GM19238 (cell line): ENCODE results near the gene SYNE1.

Experiments used
- DNase-seq: peaks from one replicate; pipeline ENCODE4 v3.0.0; 2011; ENCODE audit warnings: low spot score; ENCODE audit not compliant: insufficient read length

SYNE1 gene

DNA sequence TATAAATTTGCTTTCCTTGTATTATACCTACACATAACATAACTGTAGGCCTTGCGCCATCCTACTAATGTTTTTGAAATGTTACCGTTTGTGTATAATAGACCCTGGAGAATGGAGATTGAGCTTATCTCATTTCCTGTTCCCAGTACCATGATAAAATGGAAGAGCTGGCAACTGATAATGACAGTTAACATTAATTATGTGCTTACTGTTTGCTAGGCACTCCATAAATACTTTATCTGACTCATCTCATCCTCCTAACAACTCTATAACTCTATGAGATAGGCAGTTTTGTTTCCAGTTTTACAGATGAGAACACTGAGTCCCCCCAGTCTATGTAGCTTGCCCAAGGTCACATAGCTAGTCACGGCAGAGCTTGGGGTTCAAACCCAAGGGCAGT, 396.7 kb downstream of the SYNE1 start:
- no peak for DNase-seq

- no peak for DNase-seq
Observed at GRCh38 chr6:152236370-152237097, 400.6 kb downstream of the SYNE1 start.

- DNase-seq, result no peak
Observed at GRCh38 chr6:152233547-152234320, 403.4 kb downstream of the SYNE1 start.

GRCh38 chr6:152232501-152233151, 404.5 kb downstream of the SYNE1 start:
- no peak for DNase-seq

DNA sequence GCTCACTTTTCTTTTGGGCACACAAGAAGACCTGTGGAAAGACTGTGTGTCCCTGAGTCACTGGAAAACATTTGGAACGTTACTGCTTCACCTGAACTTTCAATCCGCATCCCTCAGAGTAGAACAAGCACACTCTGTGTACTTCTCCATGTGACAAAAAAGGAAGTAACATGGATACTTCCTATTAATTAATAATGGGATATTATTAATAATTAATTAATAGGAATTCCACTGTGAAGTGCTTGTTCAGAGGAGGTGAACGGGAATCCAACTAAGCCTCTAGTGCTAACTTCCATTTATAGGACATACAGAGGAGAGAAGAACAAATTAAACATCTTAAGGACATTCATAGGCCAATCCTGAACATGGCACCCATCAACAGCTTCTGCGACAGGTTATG, 407.8 kb downstream of the SYNE1 start:
- no peak for DNase-seq

GRCh38 chr6:152226119-152226518, 411.0 kb downstream of the SYNE1 start:
- no peak for DNase-seq

- DNase-seq, result no peak
Observed at GRCh38 chr6:152225241-152225934, 411.8 kb downstream of the SYNE1 start.

GRCh38 chr6:152223636-152224035, 413.5 kb downstream of the SYNE1 start:
- no peak for DNase-seq

GRCh38 chr6:152221806-152222628, 415.1 kb downstream of the SYNE1 start:
- no peak for DNase-seq

DNA sequence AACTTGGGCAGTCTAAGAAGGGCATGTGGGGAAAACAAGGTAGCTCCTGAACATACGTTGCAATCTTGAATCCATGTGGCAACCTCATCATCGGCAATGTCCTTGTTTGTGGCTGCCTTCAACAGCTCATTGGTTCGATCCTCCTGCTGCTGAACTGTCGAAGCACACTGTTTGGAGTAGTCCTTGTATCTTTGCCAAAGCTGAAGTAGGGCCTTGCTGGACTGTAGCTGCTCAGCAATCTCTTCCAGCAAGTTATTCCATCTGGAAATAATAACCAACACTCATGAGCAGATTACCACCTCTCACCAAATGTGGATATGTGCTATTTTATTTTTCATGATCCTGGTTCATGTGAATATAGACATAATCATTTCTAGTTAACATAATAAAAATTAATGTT, 416.4 kb downstream of the SYNE1 start:
- no peak for DNase-seq

GRCh38 chr6:152218887-152219286, 418.3 kb downstream of the SYNE1 start:
- DNase-seq, result no peak

- no peak for DNase-seq
Observed at GRCh38 chr6:152212437-152212836, 424.7 kb downstream of the SYNE1 start.

DNA sequence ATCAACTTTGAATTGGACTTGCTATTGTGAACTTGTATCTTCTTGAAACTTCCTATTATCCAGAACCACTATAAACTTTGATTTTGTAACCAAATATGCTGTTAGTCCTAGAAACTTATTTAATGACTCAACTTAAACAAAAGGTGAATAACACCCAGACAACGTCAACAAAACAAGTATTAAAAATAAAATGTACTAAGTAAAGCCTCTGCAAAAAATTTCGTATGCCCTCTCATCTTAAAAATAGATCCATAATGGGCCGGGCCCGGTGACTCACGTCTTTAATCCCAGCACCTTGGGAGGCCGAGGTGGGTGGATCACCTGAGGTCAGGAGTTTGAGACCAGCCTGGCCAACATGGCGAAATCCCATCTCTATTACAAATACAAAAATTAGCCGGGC, 428.0 kb downstream of the SYNE1 start:
- no peak for DNase-seq

DNA sequence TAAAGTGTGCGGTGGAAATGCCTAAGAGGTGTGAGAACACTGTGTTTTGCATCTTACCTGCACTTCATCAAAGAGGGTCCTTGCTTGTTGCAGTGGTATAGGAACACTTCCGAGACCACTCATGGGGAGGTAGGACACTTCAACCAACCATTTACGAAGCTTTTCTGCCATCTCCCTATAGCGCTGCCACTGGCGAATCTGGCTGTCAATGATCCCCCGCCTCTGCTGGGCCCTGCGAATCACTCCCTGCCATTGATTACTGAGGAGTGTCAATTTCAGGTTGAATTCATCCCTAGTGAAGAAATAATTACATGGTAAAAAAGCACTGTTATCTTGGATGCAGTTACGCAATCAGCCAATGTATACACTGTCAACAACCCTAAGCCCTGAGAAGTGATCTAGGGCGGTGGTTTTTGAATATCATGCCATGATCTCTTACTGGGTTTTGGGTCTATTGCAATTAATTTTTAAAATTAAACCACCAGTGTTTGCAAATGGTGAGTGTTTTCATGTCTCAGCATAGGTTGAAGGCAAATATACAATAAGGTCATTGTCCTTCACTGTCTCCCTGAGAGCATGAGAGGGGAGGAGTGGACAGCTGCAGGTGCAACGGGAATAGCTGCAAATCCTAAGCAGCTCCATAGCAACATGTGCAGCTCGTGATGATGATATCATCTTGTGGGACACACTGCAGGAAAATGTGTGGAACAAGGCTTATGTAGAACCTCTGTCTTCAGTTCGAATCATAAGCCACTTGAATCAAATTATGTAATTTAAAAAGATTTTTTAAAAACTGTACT, 429.0 kb downstream of the SYNE1 start:
- no peak for DNase-seq

DNA sequence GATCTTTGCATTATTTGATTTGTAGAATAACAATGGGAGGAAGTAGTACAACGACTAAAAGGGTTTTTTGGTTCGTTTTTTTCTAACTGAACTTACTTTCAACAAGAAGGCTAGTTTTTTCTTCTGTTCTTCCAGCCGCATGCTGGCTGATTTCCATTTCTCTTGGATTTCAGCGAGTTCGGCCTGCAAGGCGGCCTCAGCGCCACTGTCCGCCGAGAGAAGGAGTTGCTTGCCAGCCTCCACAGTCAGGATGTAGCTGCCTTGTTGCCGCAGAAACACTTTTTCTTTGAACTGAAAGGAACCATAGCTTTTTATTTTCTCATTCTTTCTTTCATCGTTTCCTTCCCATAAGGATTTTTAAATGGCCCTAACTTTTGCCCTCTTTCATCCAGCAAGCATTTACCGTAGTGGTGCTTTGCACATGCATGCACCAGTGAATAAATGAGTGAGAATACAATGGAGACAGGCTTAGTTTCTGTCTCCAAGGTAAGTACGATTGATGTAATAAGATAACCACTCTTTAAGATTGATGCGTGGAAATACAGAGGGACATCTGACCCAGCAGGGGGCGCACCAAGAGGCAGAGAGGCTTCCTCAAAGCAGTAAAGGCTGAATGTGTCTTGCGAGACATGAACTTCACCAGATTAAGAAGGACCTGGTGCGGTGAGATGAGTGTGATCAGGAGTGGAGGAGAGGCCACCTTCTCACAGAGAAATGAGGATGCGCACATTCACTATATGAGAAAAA, 430.9 kb downstream of the SYNE1 start:
- no peak for DNase-seq

DNA sequence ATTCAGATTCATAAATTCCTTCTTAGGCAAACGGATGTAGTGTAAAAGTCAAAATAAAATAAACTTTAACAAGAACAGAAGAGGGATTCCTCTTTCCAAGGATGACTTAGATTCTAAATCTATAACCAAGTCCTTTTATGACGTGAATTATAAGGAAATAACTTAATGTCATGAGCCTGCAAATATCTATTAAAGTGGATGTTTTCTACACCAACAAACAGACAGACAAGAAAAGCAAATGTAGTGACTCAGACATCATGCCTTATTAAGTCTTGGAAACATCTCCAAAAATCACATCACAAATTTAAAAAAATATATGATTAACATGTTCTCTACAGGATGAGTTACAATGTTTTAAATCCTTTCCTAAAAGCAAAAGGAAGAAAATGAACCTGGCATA, 432.6 kb downstream of the SYNE1 start:
- no peak for DNase-seq

- DNase-seq, result no peak
Observed at GRCh38 chr6:152201120-152201519, 436.0 kb downstream of the SYNE1 start.

GRCh38 chr6:152195896-152196295, 441.3 kb downstream of the SYNE1 start:
- DNase-seq, result no peak

DNA sequence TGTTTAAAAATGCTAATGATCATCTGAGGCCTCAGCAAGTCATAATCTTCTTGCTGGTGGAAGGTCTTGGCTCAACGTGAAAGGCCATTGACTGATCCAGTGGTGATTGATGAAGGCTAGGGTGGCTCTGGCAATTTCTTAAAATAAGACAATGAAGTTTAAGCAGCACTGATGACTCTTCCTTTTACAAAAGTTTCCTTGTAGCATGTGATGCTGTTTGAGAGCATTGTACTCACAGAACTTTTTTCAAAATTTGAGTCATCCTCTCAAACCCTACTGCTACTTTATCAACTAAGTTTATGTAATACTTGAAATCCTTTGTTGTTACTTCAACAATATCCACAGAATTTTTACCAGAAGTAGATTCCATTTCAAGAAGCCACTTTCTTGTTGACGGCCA, 447.4 kb downstream of the SYNE1 start:
- DNase-seq, result no peak
